Measurements from ENCODE around the gene PHOX2A. TPM values are rescaled to one million over a fixed set of nuclear protein-coding genes. Genes with fewer than 3 reads are reported as not detected.
A peak's percentile ranks its signal among the peaks of the same experiment; 100 is the strongest.

PHOX2A gene
- total RNA-seq, 1 experiment from 2014 or later = not detected

- no peaks in the 10 kb centered on the region for H3K9me3 ChIP-seq
- peaks cover 34% of the 10 kb centered on the region for H3K36me3 ChIP-seq
- peak overlapping the region; percentile 0; the same call in 1 of the 2 replicates for H3K4me3 ChIP-seq
- DNase-seq = peak; percentile 88
- H3K27me3 ChIP-seq = no peaks in the 10 kb centered on the region; the same call in 1 of the 2 replicates
Measured at GRCh38 chr11:72239313-72239848, 4.6 kb downstream of the PHOX2A start.

DNA sequence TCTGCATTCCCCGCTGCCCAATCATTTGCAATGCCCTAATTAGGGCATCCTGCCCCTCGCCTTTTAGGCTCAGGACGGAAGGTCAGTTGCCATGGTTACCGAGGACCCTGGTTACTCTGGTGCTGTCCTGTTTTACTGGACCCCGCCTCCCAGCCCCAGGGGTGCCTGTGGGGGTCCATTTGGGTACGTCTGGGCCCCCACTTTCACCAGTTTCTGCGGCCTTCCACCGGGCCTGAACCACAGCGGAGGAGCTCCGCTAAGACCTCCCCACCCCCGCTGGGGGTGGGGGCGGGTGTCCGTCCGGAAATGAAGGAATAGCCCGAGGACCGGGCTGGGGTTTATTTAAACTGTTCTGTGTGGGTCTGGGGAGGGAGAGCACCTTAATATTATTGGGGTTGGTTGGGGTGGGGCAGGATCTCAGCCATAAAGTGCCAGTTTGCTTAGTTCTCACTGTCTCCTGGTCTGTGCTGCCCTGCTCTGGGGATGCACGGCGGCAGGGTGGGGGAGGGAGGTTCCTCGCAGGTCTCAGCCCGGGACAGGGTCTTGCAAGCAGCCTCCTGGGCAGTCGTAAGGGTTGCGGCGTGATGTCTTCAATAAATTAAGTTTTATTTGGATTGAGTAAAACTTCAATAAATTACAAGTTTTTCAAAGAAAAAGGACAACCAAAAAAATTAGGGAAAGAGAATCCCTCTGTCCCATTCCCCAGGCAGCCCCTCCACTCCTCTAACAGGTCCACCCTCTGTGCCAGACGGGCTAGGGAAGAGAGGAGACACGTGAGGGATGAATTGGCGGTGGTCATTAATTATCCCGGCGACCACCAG, 5.3 kb downstream of the PHOX2A start:
- DNase-seq = no peak
- Histone ChIP-seq H3K27me3 (no peaks in the 10 kb centered on the region), H3K36me3 (peaks cover 40% of the 10 kb centered on the region), H3K9me3 (no peaks in the 10 kb centered on the region), H3K4me3 (no peak overlapping the region)

GRCh38 chr11:72238040-72238450, 5.9 kb downstream of the PHOX2A start:
- H3K4me3 ChIP-seq = no peak overlapping the region
- no peaks in the 10 kb centered on the region for H3K9me3 ChIP-seq
- no peaks in the 10 kb centered on the region for H3K27me3 ChIP-seq
- peaks cover 47% of the 10 kb centered on the region for H3K36me3 ChIP-seq
- DNase-seq = peak; percentile 49

DNA sequence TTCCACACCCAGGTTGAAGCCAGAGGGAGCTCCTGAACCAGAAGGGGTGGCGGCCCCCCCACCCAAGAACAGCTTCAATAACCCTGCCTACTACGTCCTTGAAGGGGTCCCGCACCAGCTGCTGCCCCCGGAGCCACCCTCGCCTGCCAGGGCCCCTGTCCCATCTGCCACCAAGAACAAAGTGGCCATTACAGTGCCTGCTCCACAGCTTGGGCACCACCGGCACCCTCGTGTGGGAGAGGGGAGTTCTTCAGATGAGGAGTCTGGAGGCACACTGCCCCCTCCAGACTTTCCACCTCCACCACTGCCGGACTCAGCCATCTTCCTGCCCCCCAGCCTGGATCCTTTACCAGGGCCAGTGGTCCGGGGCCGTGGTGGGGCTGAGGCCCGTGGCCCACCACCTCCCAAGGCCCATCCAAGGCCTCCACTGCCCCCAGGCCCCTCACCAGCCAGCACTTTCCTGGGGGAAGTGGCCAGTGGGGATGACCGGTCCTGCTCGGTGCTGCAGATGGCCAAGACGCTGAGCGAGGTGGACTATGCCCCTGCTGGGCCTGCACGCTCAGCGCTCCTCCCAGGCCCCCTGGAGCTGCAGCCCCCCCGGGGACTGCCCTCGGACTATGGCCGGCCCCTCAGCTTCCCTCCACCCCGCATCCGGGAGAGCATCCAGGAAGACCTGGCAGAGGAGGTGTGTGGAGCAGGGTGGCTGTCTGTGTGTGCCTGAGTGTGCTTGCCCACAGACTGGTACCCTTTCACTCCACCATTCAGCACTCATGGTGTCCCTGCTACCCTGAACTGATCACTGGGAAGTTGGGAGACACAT, 6.7 kb downstream of the PHOX2A start:
- no peaks in the 10 kb centered on the region for H3K9me3 ChIP-seq
- H3K27me3 ChIP-seq = no peaks in the 10 kb centered on the region
- no peak for DNase-seq

GRCh38 chr11:72236774-72237111, 7.2 kb downstream of the PHOX2A start:
- no peak overlapping the region for H3K4me3 ChIP-seq
- DNase-seq = no peak
- no peaks in the 10 kb centered on the region for H3K9me3 ChIP-seq
- no peaks in the 10 kb centered on the region for H3K27me3 ChIP-seq
- H3K36me3 ChIP-seq = peaks cover 60% of the 10 kb centered on the region

More for the DNA sequence above, 6.7 kb downstream of the PHOX2A start:
- no peak overlapping the region for H3K4me3 ChIP-seq
- peaks cover 54% of the 10 kb centered on the region for H3K36me3 ChIP-seq

DNA sequence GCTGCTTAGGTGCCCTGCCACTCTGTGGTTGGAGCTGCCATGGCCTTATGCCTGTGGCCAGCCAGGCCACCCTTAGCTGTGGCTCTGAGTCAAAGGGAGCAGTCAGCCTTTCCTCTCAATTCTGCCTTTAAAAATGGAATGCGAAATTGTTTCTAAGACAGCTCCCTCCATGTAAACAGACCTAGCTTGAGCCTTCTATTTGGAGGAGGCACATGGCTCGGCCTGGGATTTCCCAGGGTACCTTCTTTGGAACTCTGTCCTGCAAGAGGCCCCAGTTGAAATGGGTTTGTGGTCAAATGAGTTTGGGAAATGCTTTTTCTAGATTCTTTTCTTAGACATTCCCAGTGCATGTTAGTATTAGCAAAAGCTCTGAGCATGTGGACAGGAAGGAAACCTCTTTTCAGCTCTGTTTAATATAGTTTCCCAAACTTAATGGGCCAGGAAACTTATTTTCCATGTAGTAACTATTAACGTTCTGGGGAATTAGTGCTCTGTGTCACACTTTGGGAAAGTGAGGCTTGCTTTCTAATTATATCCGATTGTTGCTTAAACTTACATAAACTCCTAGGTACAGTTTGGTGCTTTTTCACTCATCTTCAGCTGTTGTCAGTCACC, 7.8 kb downstream of the PHOX2A start:
- Histone ChIP-seq H3K27me3 (no peaks in the 10 kb centered on the region), H3K4me3 (no peak overlapping the region), H3K36me3 (peaks cover 65% of the 10 kb centered on the region), H3K9me3 (no peaks in the 10 kb centered on the region)
- DNase-seq = no peak

DNA sequence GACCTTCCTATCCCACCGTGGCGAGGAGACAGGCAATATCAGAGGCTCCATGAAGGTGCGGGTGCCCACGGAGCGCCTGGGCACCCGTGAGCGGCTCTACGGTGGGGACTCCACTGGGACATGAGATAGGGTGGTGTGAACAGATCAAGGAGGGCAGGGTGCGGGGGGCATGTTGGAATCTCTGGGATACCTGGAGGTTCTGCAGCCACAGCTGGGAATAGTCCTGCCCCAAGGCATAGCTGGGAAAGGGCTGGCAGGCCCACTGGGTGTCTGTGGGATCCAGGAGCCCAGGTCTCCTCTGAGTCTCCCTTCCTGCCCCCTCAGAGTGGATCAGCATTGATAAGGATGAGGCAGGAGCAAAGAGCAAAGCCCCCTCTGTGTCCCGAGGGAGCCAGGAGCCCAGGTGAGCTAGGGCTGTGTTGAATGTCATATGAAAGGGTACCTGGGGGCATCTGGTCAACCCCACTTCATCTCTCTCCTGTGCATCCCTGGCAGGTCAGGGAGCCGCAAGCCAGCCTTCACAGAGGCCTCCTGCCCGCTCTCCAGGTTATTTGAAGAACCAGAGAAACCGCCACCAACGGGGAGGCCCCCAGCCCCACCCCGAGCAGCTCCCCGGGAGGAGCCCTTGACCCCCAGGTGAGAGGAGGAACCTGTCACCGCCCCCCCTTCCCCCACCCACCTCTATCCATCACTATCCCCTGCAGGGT, 8.5 kb downstream of the PHOX2A start:
- no peak for DNase-seq
- H3K4me3 ChIP-seq = no peak overlapping the region
- no peaks in the 10 kb centered on the region for H3K27me3 ChIP-seq
- H3K9me3 ChIP-seq = no peaks in the 10 kb centered on the region
- peaks cover 72% of the 10 kb centered on the region for H3K36me3 ChIP-seq

GRCh38 chr11:72234920-72235319, 9.1 kb downstream of the PHOX2A start:
- Histone ChIP-seq H3K4me3 (no peak overlapping the region), H3K9me3 (no peaks in the 10 kb centered on the region), H3K27me3 (no peaks in the 10 kb centered on the region), H3K36me3 (peaks cover 78% of the 10 kb centered on the region)
- DNase-seq = no peak

- H3K4me3 ChIP-seq = no peak overlapping the region
- peaks cover 83% of the 10 kb centered on the region for H3K36me3 ChIP-seq
- DNase-seq = no peak
Measured at GRCh38 chr11:72234514-72234830, 9.5 kb downstream of the PHOX2A start.

DNA sequence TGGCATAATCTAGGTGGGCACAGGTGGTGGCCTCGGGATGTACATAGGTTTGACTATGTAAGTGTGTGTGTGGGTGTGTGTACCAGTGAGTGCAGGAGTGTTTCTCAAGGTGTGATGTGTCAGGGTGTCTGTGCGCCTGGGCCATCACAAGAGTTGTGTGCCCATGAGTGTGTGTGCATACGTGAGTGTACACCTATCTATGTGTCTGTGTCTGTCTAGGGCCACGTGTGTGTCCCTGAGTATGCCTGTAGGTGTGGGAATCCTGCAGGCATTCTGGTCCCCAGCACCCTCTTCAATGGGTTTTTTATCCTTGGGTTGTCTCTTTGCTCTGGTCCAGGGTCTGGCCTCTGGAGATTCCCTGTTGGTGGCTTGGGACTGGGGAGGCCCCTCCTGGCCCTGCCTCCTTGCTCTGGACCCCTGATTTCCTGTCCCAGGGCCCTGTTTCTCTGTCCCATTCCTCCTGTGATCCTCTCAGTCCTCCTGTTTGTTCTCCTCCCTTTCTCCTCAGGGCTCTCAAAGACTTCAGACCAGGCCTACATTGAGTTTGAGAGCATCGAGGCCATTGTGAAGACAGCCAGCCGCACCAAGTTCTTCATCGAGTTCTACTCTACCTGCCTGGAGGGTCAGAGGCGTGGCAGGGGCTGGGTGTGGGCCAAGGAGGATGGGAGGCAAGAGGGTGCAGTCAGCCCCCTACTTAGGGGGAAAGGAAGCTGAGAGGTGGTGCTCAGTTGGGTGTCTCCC, 10.0 kb downstream of the PHOX2A start:
- no peaks in the 10 kb centered on the region for H3K9me3 ChIP-seq
- no peaks in the 10 kb centered on the region for H3K27me3 ChIP-seq
- DNase-seq = no peak
- H3K4me3 ChIP-seq = no peak overlapping the region
- peaks cover 88% of the 10 kb centered on the region for H3K36me3 ChIP-seq

More at GRCh38 chr11:72234514-72234830, 9.5 kb downstream of the PHOX2A start:
- H3K9me3 ChIP-seq = no peaks in the 10 kb centered on the region
- no peaks in the 10 kb centered on the region for H3K27me3 ChIP-seq

DNA sequence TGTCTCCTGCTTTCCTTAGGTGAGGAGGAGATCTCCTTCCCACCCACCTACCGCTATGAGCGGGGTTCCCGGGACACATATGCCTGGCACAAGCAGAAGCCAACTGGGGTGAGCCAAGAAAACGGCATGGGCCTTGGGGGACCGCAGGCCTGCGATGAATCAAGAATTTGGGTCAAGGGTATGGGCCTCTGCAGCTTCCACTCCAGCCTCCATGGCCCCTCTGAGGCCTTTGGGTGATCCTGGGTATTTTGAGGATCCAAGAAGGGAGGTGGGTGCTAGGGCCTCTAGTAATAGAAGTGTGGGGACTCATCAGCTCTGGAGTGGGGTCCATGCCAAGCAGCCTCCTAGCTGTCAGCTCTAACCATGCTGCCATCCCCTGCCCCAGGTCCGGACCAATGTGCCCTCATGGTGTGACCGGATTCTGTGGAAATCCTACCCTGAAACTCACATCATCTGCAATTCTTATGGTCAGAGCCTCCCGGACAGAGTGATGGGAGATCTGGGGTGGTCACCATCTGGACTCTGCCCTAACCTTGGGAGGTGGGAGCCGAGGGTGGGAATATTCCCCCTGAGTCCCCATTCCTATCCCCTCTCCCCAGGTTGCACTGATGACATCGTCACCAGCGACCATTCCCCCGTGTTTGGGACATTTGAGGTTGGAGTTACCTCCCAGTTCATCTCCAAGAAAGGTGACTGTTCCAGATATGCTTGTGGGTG, 10.8 kb downstream of the PHOX2A start:
- no peak for DNase-seq
- Histone ChIP-seq H3K27me3 (no peaks in the 10 kb centered on the region), H3K36me3 (peaks cover 91% of the 10 kb centered on the region), H3K4me3 (no peak overlapping the region), H3K9me3 (no peaks in the 10 kb centered on the region)

- Histone ChIP-seq H3K36me3 (peaks cover 91% of the 10 kb centered on the region), H3K9me3 (no peaks in the 10 kb centered on the region), H3K4me3 (no peak overlapping the region), H3K27me3 (no peaks in the 10 kb centered on the region)
- DNase-seq = no peak
Measured at GRCh38 chr11:72232260-72233055, 11.5 kb downstream of the PHOX2A start.

- H3K36me3 ChIP-seq = peaks cover 93% of the 10 kb centered on the region
- no peak for DNase-seq
- no peaks in the 10 kb centered on the region for H3K9me3 ChIP-seq
- no peak overlapping the region for H3K4me3 ChIP-seq
- no peaks in the 10 kb centered on the region for H3K27me3 ChIP-seq
Measured at GRCh38 chr11:72231396-72232259, 12.3 kb downstream of the PHOX2A start.

- Histone ChIP-seq H3K36me3 (peaks cover 95% of the 10 kb centered on the region), H3K27me3 (no peaks in the 10 kb centered on the region), H3K9me3 (no peaks in the 10 kb centered on the region), H3K4me3 (no peak overlapping the region)
- DNase-seq = no peak
Measured at GRCh38 chr11:72230764-72231365, 13.1 kb downstream of the PHOX2A start.
